IPS-15b (cell line): Measurements from ENCODE around the gene DMD.
"Not testable (repeated sequence)": the region's sequence is repeated elsewhere in the genome, so short reads cannot be mapped to it uniquely, and the experiment has no call there.

Experiments
- H3K27me3 ChIP-seq: one replicate; pipeline ENCODE4 v1.6.1; 2013; ENCODE audit warnings: low read length; ENCODE audit not compliant: control insufficient read depth, insufficient read depth
- H3K36me3 ChIP-seq: one replicate; pipeline ENCODE4 v1.6.1; 2013; ENCODE audit warnings: low read length; ENCODE audit not compliant: control insufficient read depth, insufficient read depth
- H3K4me1 ChIP-seq: one replicate; pipeline ENCODE4 v1.6.1; 2013; ENCODE audit warnings: mild to moderate bottlenecking, low read length; ENCODE audit not compliant: control insufficient read depth, insufficient read depth
- H3K4me3 ChIP-seq: one replicate; pipeline ENCODE4 v1.5.1; 2013; ENCODE audit warnings: low read depth, low read length
- H3K9ac ChIP-seq: one replicate; pipeline ENCODE4 v1.6.1; 2013; ENCODE audit warnings: low read depth, mild to moderate bottlenecking, low read length
- H3K9me3 ChIP-seq: one replicate; pipeline ENCODE4 v1.6.1; 2013; ENCODE audit warnings: mild to moderate bottlenecking, low read length; ENCODE audit not compliant: control insufficient read depth, insufficient read depth

DMD gene

GRCh38 chrX:31392513-31392912 is 1818.8 kb downstream of the DMD start:
- Histone ChIP-seq H3K9ac (no peak overlapping the region), H3K4me1 (no peaks in the 10 kb centered on the region), H3K4me3 (no peak overlapping the region), H3K27me3 (no peaks in the 10 kb centered on the region), H3K9me3 (no peaks in the 10 kb centered on the region), H3K36me3 (no peaks in the 10 kb centered on the region)

DNA sequence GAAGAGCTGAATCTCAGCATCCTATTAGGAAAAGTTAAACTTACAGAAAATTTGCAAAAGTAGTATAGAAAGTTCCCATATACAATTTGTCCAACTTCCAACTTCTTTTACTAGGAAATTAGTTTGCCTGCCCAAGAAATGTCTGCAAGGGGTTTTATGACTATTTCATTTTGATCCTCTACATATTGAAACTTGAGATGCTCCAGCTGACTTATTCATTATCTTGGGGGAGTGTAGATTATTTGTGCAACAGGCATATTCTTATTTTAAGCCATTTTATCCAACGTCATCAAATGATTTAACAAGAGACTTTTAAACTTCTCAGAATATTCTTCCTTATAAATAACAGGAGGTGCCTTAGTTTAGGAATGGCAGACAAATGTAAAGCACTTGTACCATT is 1822.4 kb downstream of the DMD start:
- H3K27me3 ChIP-seq, result no peaks in the 10 kb centered on the region
- no peaks in the 10 kb centered on the region for H3K4me1 ChIP-seq
- H3K9ac ChIP-seq, result no peak overlapping the region
- no peaks in the 10 kb centered on the region for H3K9me3 ChIP-seq
- H3K4me3 ChIP-seq, result no peak overlapping the region
- H3K36me3 ChIP-seq, result no peaks in the 10 kb centered on the region

DNA sequence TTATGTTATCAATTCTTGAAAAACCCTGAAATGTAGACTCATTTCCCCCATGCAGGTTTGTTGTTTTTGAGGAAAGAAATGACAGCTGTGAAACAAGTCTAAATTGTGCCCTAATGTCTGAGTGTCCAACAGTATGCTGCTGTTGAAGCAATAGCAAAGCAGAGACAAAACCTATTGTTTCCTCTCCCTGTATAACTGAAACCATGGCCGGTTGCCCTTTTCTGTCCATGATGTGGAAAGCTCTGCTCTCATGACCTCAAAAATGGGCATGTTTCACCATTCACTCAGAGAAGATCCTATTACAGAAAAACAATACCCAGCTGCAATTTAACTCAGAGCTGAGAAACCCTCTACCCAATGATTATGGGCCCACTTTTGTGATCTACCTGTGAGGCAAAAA is 1826.9 kb downstream of the DMD start:
- Histone ChIP-seq H3K4me3 (no peak overlapping the region), H3K27me3 (no peaks in the 10 kb centered on the region), H3K9ac (no peak overlapping the region), H3K9me3 (no peaks in the 10 kb centered on the region), H3K4me1 (no peaks in the 10 kb centered on the region), H3K36me3 (no peaks in the 10 kb centered on the region)

- Histone ChIP-seq H3K36me3 (no peaks in the 10 kb centered on the region), H3K9ac (no peak overlapping the region), H3K27me3 (no peaks in the 10 kb centered on the region), H3K4me1 (no peaks in the 10 kb centered on the region), H3K4me3 (no peak overlapping the region), H3K9me3 (no peaks in the 10 kb centered on the region)
These were observed 1827.4 kb downstream of the DMD start for GRCh38 chrX:31383991-31384390.

- not testable (repeated sequence) for H3K4me3 ChIP-seq, H3K27me3 ChIP-seq, H3K9me3 ChIP-seq, H3K9ac ChIP-seq, H3K36me3 ChIP-seq, H3K4me1 ChIP-seq
These were observed 1832.4 kb downstream of the DMD start for GRCh38 chrX:31378973-31379372.

- not testable (repeated sequence) for H3K36me3 ChIP-seq, H3K27me3 ChIP-seq, H3K9me3 ChIP-seq, H3K9ac ChIP-seq, H3K4me3 ChIP-seq, H3K4me1 ChIP-seq
These were observed 1833.5 kb downstream of the DMD start for GRCh38 chrX:31377821-31378220.

- H3K9me3 ChIP-seq, result no peaks in the 10 kb centered on the region
- H3K4me1 ChIP-seq, result no peaks in the 10 kb centered on the region
- H3K27me3 ChIP-seq, result no peaks in the 10 kb centered on the region
- H3K9ac ChIP-seq, result no peak overlapping the region
- no peak overlapping the region for H3K4me3 ChIP-seq
- H3K36me3 ChIP-seq, result no peaks in the 10 kb centered on the region
These were observed 1834.8 kb downstream of the DMD start for GRCh38 chrX:31376408-31377022.

GRCh38 chrX:31374786-31375185 is 1836.6 kb downstream of the DMD start:
- Histone ChIP-seq H3K36me3 (no peaks in the 10 kb centered on the region), H3K4me3 (no peak overlapping the region), H3K4me1 (no peaks in the 10 kb centered on the region), H3K9me3 (no peaks in the 10 kb centered on the region), H3K9ac (no peak overlapping the region), H3K27me3 (no peaks in the 10 kb centered on the region)

DNA sequence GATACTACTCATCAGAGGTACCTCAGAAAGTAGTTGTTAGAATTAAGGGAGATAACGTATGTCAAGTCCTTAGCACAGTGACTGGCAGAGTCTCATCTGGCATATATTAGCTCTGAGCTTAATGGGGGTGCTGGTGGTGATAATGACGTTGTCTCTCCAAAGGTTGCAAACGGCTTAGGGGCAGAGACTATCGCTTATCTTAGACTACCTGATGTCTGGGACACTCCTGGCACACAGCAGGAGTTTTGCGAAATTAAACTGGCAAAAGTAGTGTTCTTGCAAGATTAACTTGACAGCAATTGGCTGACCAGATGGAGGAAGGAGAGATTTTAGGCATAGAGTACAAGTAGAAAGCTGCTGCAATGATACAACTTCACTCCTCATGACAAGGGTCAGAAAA is 1839.4 kb downstream of the DMD start:
- Histone ChIP-seq H3K4me1 (no peaks in the 10 kb centered on the region), H3K36me3 (no peaks in the 10 kb centered on the region), H3K9me3 (no peaks in the 10 kb centered on the region), H3K9ac (no peak overlapping the region), H3K4me3 (no peak overlapping the region), H3K27me3 (no peaks in the 10 kb centered on the region)

GRCh38 chrX:31367816-31368215 is 1843.5 kb downstream of the DMD start:
- no peaks in the 10 kb centered on the region for H3K27me3 ChIP-seq
- H3K9me3 ChIP-seq, result no peaks in the 10 kb centered on the region
- H3K4me1 ChIP-seq, result no peaks in the 10 kb centered on the region
- H3K36me3 ChIP-seq, result no peaks in the 10 kb centered on the region
- H3K4me3 ChIP-seq, result no peak overlapping the region
- H3K9ac ChIP-seq, result no peak overlapping the region

GRCh38 chrX:31366041-31366440 is 1845.3 kb downstream of the DMD start:
- Histone ChIP-seq H3K9ac (no peak overlapping the region), H3K4me3 (no peak overlapping the region), H3K36me3 (no peaks in the 10 kb centered on the region), H3K9me3 (no peaks in the 10 kb centered on the region), H3K27me3 (no peaks in the 10 kb centered on the region), H3K4me1 (no peaks in the 10 kb centered on the region)

GRCh38 chrX:31356275-31357212 is 1854.8 kb downstream of the DMD start:
- Histone ChIP-seq H3K9ac (no peak overlapping the region), H3K9me3 (no peaks in the 10 kb centered on the region), H3K36me3 (no peaks in the 10 kb centered on the region), H3K4me3 (no peak overlapping the region), H3K4me1 (peaks cover 12% of the 10 kb centered on the region), H3K27me3 (no peaks in the 10 kb centered on the region)
